ENCODE measurements around the gene CFAP299. TPM values are rescaled to one million over a fixed set of nuclear protein-coding genes. Genes with fewer than 3 reads are reported as not detected.

The CFAP299 gene
- total and polyA plus RNA-seq, 2 donors (not counting 1 experiment from before 2014, with no cell fraction given): not detected

GRCh38 chr4:80539190-80539589, 203.7 kb downstream of the CFAP299 start:
- no peak overlapping the region for H3K4me3 Mint-ChIP-seq
- peak overlapping the region; percentile 3 for H3K27ac Mint-ChIP-seq
- Histone ChIP-seq H3K27ac (ENCODE audit: low read length in 2 of 2) (no peak overlapping the region), H3K27me3 (replicated peaks in 1 of 4; ENCODE audit: control extremely low read depth in 1 of 4, control insufficient read depth in 3 of 4, insufficient read depth in 4 of 4, low read length in 3 of 4) (peaks cover 0 to 12% (median 5%) of the 10 kb centered on the region in 4 experiments), H3K36me3 (replicated peaks in 1 of 2; ENCODE audit: control extremely low read depth in 1 of 2, control insufficient read depth in 1 of 2, extremely low read depth in 1 of 2, insufficient read depth in 2 of 2, low read length in 1 of 2) (no peaks in the 10 kb centered on the region), H4K20me1 (ENCODE audit: control insufficient read depth, insufficient read depth, low read length, poor library complexity, severe bottlenecking) (no peaks in the 10 kb centered on the region), H3K79me2 (ENCODE audit: control insufficient read depth, insufficient read depth, low read length) (no peaks in the 10 kb centered on the region), H3K9me3 (ENCODE audit: control extremely low read depth in 1 of 3, control insufficient read depth in 2 of 3, insufficient read depth in 1 of 3, low read length in 2 of 3) (no peaks in the 10 kb centered on the region), H3K4me3 (ENCODE audit: control extremely low read depth in 1 of 5, extremely low read depth in 1 of 5, insufficient read depth in 1 of 5, low read depth in 2 of 5, low read length in 4 of 5) (no peak overlapping the region), H3K9ac (ENCODE audit: low read length) (no peak overlapping the region), H3K4me2 (replicated peaks; ENCODE audit: low read depth, low read length, poor library complexity, severe bottlenecking) (no peak overlapping the region), H3K4me1 (ENCODE audit: control insufficient read depth in 2 of 2, insufficient read depth in 2 of 2, low read length in 2 of 2) (no peaks in the 10 kb centered on the region), H2AFZ (ENCODE audit: insufficient read depth, low read depth, low read length, poor library complexity, severe bottlenecking) (no peak overlapping the region)
- intact Hi-C loops (cut with micrococcal nuclease): loop anchor here (10.0 kb wide), 1 partner anchor 54 kb away; no protein-coding TSS in a partner anchor
- H3K27me3 Mint-ChIP-seq: no peaks in the 10 kb centered on the region
- POLR2A ChIA-PET: no interaction called here
- no peak for ATAC-seq (ENCODE audit: low read depth)
- peaks cover 5% of the 10 kb centered on the region for H3K4me1 Mint-ChIP-seq
- CTCF ChIA-PET: interaction anchor here (1.1 kb wide), 1 partner anchor 10 kb away, joined by 3 read pairs; no protein-coding TSS in a partner anchor
- H3K9me3 Mint-ChIP-seq (ENCODE audit: insufficient read depth): no peaks in the 10 kb centered on the region
- 93% methylated on average over 2 of the region's 3 CpGs for WGBS (ENCODE audit: insufficient coverage)
- TF ChIP-seq CTCF (IDR thresholded peaks at IDR 0.05): no peak
- TF ChIP-seq EZH2 (IDR thresholded peaks at IDR 0.05; ENCODE audit: borderline replicate concordance, insufficient read depth, low read depth, low read length, poor library complexity, severe bottlenecking): no peak
- no peak for DNase-seq

DNA sequence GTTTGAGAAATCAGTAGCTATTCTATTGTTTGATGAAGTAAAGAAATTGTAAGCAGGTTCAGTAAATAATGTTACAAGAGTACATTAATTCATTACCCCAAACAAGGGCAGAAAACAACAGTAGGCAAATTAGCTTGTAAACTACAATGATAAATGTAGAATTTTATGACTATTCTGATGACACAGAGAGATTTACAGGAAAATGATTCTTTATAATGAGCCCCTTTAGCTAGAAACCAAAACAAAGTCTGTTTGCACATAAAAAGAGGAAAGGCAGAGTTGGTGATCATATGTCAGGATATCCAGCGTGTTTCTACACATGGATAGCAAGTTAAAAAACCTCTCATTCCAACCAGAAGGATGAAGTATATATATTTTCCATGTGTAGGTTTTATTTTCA, 204.8 kb downstream of the CFAP299 start:
- no peak overlapping the region for H3K4me3 ChIP-seq (ENCODE audit: control extremely low read depth in 1 of 5, extremely low read depth in 1 of 5, insufficient read depth in 1 of 5, low read depth in 2 of 5, low read length in 4 of 5)
- H3K9me3 ChIP-seq (ENCODE audit: control extremely low read depth in 1 of 3, control insufficient read depth in 2 of 3, insufficient read depth in 1 of 3, low read length in 2 of 3): no peaks in the 10 kb centered on the region
- TF ChIP-seq EZH2 (IDR thresholded peaks at IDR 0.05; ENCODE audit: borderline replicate concordance, insufficient read depth, low read depth, low read length, poor library complexity, severe bottlenecking) (no peak), CTCF (IDR thresholded peaks at IDR 0.05) (no peak)
- ATAC-seq (ENCODE audit: low read depth) (no peak), DNase-seq (no peak)
- WGBS (ENCODE audit: insufficient coverage): no CpG with 5 or more reads among the region's 1 CpG
- Mint-ChIP-seq H3K4me1 (peaks cover 5% of the 10 kb centered on the region), H3K27ac (no peak overlapping the region), H3K4me3 (no peak overlapping the region), H3K9me3 (ENCODE audit: insufficient read depth) (no peaks in the 10 kb centered on the region), H3K27me3 (peaks cover 3% of the 10 kb centered on the region)
- H3K4me1 ChIP-seq (ENCODE audit: control insufficient read depth in 2 of 2, insufficient read depth in 2 of 2, low read length in 2 of 2): no peaks in the 10 kb centered on the region
- no peak overlapping the region for H3K9ac ChIP-seq (ENCODE audit: low read length)
- CTCF ChIA-PET: interaction anchor here (1.1 kb wide), 1 partner anchor 11 kb away, joined by 3 read pairs; no protein-coding TSS in a partner anchor
- H3K4me2 ChIP-seq (replicated peaks; ENCODE audit: low read depth, low read length, poor library complexity, severe bottlenecking): no peak overlapping the region
- H3K79me2 ChIP-seq (ENCODE audit: control insufficient read depth, insufficient read depth, low read length): no peaks in the 10 kb centered on the region
- intact Hi-C loops (cut with micrococcal nuclease): no loop called here
- POLR2A ChIA-PET: no interaction called here
- no peak overlapping the region for H2AFZ ChIP-seq (ENCODE audit: insufficient read depth, low read depth, low read length, poor library complexity, severe bottlenecking)
- H4K20me1 ChIP-seq (ENCODE audit: control insufficient read depth, insufficient read depth, low read length, poor library complexity, severe bottlenecking): no peaks in the 10 kb centered on the region
- no peaks in the 10 kb centered on the region for H3K36me3 ChIP-seq (replicated peaks in 1 of 2; ENCODE audit: control extremely low read depth in 1 of 2, control insufficient read depth in 1 of 2, extremely low read depth in 1 of 2, insufficient read depth in 2 of 2, low read length in 1 of 2)
- peaks cover 0 to 12% (median 5%) of the 10 kb centered on the region in 4 experiments for H3K27me3 ChIP-seq (replicated peaks in 1 of 4; ENCODE audit: control extremely low read depth in 1 of 4, control insufficient read depth in 3 of 4, insufficient read depth in 4 of 4, low read length in 3 of 4)
- H3K27ac ChIP-seq (ENCODE audit: low read length in 2 of 2): no peak overlapping the region
